ENCODE measurements around the gene SEPSECS.

DNA sequence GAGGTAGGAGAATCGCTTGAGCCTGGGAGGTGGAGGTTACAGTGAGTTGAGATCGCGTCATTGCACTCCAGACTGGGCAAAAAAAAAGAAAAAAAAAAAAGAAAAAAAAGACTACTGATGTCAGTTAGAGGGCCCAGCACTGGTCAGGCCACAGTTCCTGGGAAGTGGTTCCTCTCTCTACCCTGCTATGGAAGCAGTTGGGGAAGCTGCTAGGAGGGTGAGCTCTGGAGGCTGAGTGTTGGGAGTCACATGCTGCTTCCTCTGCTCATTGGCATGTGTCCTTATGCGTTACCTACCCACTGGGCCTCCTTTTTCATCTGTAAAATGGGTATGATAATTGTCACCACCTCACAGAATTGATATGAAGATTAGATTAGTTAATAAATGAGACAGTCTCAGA is 50.7 kb downstream of the SEPSECS start:
- TF ChIP-seq CTCF (IDR thresholded peaks at IDR 0.05 in 4 of 5, conservative IDR thresholded peaks at IDR 0.05 in 1 of 5) (no peak), POLR2A (IDR thresholded peaks at IDR 0.05) (no peak)
